Measurements from ENCODE around the gene TVP23C.
"Not testable (repeated sequence)": the region's sequence is repeated elsewhere in the genome, so short reads cannot be mapped to it uniquely, and the experiment has no call there.

TVP23C gene

DNA sequence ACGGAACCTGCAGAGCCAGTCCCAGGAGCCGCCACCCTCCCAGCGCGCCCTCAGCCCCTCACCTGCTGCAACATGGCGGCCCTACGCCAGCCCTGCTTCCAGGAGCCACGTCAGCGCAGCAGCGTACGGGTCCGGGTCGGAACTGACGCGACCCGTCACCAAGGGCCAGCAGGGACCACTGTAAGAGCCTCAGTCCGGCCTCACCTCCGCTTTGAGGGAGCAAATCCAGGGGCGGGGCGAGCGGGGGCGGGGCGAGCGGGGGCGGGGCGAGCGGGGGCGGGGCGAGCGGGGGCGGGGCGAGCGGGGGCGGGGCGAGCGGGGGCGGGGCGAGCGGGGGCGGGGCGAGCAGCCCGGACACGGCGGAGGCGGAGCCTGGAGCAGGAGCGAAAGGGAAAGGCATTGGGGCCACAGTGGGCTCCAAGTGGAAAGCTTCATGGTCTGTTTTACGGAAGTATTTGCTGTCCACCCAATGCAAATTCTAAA, at the start of gene TVP23C:
TVP23C (minus strand) TSS at position 109 of the 483 bp plus-strand sequence; CDS start at position 74, 35 bp downstream.
- DNase-seq: peak; percentile 87

GRCh38 chr17:15592960-15593359, 29.7 kb upstream of the TVP23C start:
- DNase-seq: not testable (repeated sequence)

DNA sequence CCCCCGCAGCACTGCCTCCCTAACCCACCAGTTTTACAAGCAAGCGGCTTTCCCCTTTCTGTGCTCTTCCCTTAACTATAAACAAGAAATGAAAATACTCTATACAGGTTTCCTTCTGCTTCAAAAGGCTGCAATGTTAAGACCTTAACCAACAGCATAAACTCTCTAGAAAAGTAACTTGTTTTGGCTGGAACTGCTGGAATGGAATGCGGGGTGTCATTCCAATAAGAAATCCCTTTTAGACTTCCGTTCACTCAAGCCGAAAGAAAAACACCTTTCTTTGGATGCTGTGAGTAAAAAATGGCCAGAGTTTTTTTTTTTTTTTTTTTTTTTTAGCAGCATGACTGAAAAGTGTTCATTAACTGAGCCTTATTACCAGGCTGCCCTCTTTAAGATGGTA, 28.7 kb upstream of the TVP23C start:
- DNase-seq: not testable (repeated sequence)

- not testable (repeated sequence) for DNase-seq
Measured at GRCh38 chr17:15590844-15591243, 27.6 kb upstream of the TVP23C start.

DNA sequence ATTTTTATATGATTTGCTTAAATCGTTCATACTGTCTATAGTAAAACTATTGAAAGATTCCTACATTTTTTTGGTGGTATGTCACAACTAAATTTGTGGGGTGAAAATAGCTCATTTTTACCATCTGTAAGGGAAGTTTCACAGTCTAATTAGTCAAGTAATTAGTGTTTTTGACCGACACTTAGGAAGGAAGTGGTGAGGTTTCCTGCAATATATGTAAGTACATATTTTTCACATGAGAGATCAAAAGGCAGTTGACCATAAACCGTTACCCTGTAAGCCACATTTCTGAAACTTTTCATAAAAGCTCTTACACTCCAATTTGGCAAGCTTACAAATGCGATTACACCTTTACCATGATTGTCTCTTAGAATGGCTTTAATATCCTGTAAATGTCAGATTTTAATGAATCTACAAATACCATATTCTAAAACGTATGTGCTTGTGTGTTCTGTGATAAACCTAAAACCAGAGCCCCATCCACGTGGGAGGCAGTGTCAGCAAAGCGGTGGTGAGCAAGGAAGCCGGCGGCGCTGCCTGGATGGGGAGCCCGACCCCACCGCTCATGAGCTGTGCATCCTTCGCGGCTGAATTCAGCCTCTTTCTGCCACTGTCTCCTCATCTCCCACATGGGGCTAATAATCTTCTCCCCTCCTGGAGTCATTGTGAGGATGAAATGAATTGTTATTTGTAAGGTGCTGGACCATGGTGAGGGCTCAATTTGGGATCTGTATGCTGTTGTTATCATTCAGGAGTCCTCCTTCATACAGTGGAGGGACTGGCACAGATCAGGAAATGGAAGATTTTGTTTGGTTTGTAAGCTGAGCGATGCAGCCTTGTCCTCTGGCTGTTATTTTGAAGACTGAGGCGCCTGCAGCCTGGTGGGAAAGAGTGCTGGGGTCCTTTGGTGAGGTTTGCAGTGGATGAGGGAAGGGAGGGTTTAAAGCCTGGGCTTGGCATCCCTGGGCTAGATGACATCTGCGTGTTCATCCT, 26.6 kb upstream of the TVP23C start:
- peak; percentile 70 for DNase-seq

- DNase-seq: not testable (repeated sequence)
Measured at GRCh38 chr17:15588017-15588416, 24.7 kb upstream of the TVP23C start.

DNA sequence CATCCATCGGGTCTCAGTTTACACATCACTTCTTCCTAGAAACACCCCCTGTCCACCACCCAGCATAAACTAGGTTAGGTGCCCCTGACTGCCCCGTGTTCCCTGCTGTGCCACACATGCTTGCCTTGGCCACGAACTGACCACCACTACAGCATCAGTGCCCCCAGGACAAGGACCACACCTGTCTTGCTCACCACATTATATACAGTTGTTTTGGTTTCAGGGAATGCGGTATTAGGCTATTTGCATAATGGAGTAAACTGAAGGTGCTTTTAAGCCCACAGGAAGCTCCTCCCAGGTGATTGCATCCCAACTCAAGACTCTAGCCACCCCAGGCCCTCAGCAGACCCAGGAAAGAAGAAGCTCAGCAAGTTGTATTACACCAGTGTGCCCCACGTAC, 20.0 kb upstream of the TVP23C start:
- not testable (repeated sequence) for DNase-seq

GRCh38 chr17:15581462-15581861, 18.2 kb upstream of the TVP23C start:
- DNase-seq: not testable (repeated sequence)

- not testable (repeated sequence) for DNase-seq
Measured at GRCh38 chr17:15576848-15577247, 13.6 kb upstream of the TVP23C start.

DNA sequence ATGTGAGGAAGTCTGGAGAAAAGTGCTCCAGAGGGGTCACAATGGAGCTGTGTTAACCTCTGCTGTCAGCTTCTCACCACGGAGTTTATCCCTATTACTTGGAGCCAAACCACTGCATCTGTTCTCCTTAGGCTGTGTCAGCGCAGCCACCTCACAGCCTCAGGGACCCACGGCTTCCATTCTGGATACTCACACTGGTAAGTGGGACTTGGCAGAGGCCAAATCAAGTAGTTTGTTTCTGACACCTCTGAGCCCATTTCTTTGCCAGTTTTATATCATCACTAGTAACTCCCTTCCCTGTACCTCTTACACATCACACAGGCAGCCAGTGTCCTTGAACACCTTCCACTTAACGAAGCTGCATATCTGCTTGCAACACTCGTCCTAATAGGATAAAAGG, 11.4 kb upstream of the TVP23C start:
- not testable (repeated sequence) for DNase-seq

DNA sequence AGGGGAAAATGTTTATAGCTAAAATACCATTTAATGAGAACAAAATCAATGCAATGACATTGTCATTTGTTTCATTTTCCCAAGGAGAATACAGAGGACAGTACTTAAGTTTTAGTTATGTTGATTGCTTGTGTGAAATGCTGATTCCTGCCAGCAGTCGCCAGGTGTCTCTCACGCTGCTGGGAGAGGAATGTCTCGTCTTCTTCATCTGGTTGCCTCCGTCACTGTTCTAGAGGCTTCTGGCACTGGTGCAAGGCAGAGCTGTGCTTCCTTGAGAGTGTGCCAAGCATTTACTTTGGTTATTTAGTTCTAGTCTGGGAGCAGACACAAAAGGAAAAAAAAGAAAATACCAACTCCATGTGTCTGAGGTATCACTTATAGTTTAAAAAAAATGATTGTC, 10.6 kb upstream of the TVP23C start:
- not testable (repeated sequence) for DNase-seq

DNA sequence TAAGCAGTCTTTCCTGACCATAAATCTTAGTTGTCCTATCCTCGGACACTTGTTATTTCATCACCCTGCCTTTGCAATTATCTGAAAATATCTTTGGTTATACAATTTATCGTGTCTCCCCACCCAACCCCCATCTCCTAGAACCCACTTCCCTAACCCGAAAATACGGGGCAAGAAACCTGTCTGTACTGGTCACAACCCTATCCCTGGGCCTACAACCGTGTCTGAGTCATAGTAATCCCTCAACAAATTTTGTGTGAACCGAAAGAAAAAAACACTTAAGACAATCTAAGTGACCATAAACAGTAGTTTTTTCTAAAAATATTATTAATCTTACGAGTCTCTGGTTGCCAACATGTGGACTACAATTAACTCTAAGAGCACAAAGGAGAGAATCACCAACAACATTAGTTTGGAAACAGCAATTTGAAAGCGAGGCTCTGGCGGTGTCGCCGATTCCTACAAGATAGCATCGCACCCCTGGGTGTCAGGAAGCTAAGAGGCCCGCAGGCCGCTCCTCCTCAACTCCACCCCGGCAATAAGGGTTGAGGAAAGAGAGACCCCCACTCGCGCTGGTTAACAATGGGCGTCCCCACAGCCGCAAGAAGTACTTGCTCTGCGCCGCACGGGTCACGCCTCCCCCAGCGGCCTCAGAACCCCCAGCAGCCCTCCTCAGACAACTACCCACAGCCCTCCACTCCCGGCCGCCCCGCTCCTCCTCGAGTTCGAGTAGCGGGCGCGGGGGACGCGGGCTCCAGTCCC, 489 bp downstream of the TVP23C start:
- not testable (repeated sequence) for DNase-seq

DNA sequence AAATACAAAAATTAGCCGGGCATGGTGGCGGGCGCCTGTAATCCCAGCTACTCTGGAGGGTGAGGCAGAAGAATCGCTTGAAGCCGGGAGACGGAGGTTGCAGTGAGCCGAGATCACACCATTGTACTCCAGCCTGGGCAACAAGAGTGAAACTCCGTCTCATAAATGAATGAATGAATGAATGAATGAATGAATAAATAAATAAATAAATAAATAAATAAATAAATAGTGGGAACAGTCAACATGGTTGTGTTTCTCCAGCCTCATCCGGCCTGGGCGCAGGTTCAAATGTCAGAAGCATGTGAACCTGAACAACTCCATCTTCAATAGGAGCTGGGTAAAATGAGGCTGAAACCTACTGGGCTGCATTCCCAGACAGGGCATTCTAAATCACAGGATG, 1.8 kb downstream of the TVP23C start:
- DNase-seq: not testable (repeated sequence)

DNA sequence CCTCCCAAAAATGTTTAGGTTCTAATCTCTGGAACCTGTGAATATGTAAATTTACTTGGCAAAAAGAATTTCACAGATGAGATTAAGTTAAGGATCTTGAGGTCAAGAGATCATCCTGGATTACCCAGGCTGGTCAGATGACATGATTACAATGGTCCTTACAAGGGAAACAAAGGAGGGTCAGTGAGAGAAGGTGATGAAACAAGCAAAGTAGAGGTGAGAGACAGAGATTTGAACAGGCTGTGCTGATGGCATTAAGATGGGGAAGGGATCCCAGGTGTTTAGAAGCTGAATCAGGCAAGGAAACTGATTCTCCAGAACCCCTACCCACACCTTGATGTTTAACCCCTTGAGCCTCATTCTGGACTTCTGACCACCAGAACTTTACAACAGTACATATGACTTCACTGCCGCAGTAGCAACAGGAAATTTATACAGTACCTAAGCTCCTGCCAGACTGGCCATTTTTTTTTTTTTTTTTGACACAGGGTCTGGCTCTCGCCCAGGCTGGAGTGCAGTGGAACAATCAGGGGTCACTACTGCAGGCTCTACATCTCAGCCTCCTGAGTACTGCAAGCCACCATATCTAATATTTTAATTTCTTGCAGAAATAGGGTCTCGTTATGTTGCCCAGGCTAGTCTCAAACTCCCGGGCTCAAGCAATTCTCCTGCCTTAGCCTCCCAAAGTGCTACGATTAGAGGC, 4.7 kb downstream of the TVP23C start:
- DNase-seq: not testable (repeated sequence)

GRCh38 chr17:15557334-15557832, 5.9 kb downstream of the TVP23C start:
- DNase-seq: not testable (repeated sequence)

- not testable (repeated sequence) for DNase-seq
Measured at GRCh38 chr17:15552932-15553331, 10.4 kb downstream of the TVP23C start.

DNA sequence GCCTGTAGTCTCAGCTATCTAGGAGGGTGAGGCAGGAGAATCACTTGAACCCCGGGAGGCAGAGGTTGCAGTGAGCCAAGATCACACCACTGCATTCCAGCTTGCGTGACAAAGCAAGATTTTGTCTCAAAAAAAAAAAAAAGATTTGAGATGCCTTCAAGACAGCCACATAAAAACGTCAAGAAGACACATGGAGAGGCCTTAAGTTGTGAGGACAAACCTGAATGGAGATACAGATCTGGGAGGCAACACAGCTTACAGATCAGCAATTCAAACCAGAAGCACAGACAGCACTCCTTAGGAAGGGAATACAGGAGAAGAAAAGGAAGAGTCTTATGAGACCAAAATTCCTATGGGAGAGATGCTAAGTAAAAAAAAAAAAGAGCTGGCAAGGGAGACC, 13.7 kb downstream of the TVP23C start:
- not testable (repeated sequence) for DNase-seq

DNA sequence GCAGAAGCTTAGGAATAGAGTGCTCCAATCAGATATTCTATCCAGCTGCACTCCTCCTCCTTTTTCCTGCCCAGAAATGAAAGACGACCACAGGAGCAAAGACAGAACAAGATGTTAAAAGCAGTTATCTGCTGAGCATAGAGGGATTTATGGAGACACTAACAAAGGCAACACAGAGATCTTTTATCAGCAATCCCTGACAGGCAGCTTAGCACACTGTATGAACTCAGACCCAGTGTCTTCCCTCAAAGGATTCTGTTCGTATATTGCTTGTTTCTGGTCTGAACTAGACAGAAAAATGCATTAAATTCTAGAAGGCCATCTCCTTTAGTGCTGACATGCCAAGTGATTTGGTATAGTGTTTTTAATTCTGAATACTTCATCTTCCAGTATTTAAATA, 16.7 kb downstream of the TVP23C start:
- not testable (repeated sequence) for DNase-seq

DNA sequence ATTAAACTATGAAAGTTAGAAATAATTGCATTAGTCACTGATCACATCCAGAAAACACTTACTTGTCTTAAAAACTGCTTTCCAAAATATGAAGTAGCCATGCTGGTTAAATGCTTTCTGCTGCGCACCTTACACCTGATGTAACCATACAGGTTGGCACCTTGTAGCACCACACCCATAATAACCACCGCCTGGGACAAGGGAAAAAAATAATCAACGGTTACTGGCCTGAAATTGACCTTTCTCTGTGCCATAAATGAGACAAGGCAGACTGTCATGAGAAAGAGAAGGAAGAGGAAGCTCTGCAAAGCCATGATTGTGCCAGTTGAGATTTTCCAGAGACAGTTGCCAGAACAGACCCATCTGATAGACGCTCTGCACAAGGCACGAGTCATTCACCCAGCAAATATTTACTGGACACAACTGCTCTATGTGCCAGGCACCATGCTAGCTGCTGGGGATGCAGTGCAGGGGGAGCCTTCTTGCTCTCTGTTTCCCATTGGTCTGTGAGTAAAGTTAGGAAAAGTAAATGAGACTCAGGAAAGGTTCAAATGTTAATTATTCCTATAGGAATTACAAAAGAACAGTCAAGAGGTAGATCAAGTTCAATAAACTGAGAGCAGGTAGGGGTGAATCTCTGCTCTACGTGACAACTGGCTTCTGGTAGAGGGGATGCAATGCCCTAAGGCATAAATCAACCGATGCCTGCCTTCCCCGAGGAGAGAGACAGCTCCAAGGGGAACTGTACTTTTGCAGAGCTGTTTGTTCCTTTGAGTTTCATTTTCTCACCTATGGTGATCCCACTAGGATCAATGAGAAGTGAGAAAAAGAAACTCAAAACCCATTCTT, 22.7 kb downstream of the TVP23C start:
- not testable (repeated sequence) for DNase-seq

DNA sequence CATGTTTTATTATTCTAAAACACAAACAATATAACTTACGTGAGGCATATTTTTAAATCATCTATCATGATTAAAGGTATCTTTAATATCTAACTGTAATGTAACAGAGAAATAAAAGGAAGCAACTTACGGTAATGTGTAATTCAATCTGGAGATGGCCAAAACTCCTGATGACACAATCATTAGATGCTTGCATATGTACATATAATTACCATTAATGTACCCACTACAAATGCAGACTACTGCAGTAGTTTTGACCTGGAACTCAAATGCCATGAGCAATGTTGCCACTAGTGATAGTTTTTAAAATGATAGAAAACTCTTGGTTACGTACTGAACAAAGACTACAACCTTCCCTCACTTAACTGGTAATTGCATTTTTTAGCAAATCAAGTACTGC, 30.2 kb downstream of the TVP23C start:
- not testable (repeated sequence) for DNase-seq
